HepG2 (cell line): ENCODE data around the gene ABHD12. TPM values are rescaled to one million over a fixed set of nuclear protein-coding genes. Genes with fewer than 3 reads are reported as not detected.

Experiments
- ATF3 ChIP-seq: sonication (generic); formaldehyde crosslinking; IDR thresholded peaks from 2 replicates; pipeline ENCODE4 v1.4.0; 2020; ENCODE audit warnings: missing genetic modification reagents
- BORCS8-MEF2B ChIP-seq: sonication (generic); formaldehyde crosslinking; IDR thresholded peaks from 2 replicates; pipeline ENCODE4 v1.8.0; 2022; ENCODE audit warnings: mild to moderate bottlenecking, missing genetic modification reagents
- HMGXB3 ChIP-seq: sonication (generic); formaldehyde crosslinking; IDR thresholded peaks from 2 replicates; pipeline ENCODE4 v1.4.0; 2020; ENCODE audit warnings: missing genetic modification reagents, borderline replicate concordance
- MAF1 ChIP-seq: sonication (generic); formaldehyde crosslinking; IDR thresholded peaks from 2 replicates; pipeline ENCODE4 v1.5.0; 2020; ENCODE audit warnings: missing genetic modification reagents, borderline replicate concordance
- NFAT5 ChIP-seq: sonication (generic); formaldehyde crosslinking; IDR thresholded peaks from 2 replicates; pipeline ENCODE4 v1.4.0; 2020; ENCODE audit warnings: missing genetic modification reagents
- SIN3A ChIP-seq: IDR thresholded peaks from 2 replicates; pipeline ENCODE4 v1.6.1; 2011; ENCODE audit warnings: low read depth, mild to moderate bottlenecking, control low read depth, low read length, borderline replicate concordance
- SP140L ChIP-seq: sonication (generic); formaldehyde crosslinking; IDR thresholded peaks from 2 replicates; pipeline ENCODE4 v1.4.0; 2020; ENCODE audit warnings: missing genetic modification reagents, borderline replicate concordance
- SP5 ChIP-seq: IDR thresholded peaks from 2 replicates; pipeline ENCODE4 v1.6.1; 2016; ENCODE audit warnings: low read depth, borderline replicate concordance
- STAT6 ChIP-seq: sonication (generic); formaldehyde crosslinking; IDR thresholded peaks from 2 replicates; pipeline ENCODE4 v1.4.0; 2020; ENCODE audit warnings: missing genetic modification reagents, mild to moderate bottlenecking, borderline replicate concordance
- TCF7 ChIP-seq: sonication (generic); IDR thresholded peaks from 2 replicates; pipeline ENCODE4 v1.6.1; 2016; ENCODE audit warnings: antibody characterized with exemption, low read depth
- XRCC5 ChIP-seq: fragments of 200-400 bp; formaldehyde crosslinking; optimal IDR thresholded peaks from 2 replicates; pipeline ENCODE3; 2017; ENCODE audit warnings: mild to moderate bottlenecking, low read length
- ZNF232 ChIP-seq: sonication (generic); formaldehyde crosslinking; IDR thresholded peaks from 2 replicates; pipeline ENCODE4 v1.4.0; 2020; ENCODE audit warnings: missing genetic modification reagents, borderline replicate concordance
- ZNF383 ChIP-seq: sonication (generic); formaldehyde crosslinking; IDR thresholded peaks from 2 replicates; pipeline ENCODE4 v1.4.0; 2020; ENCODE audit warnings: missing genetic modification reagents, mild to moderate bottlenecking, borderline replicate concordance
- ZNF616 ChIP-seq: sonication (generic); formaldehyde crosslinking; IDR thresholded peaks from 2 replicates; pipeline ENCODE4 v1.5.0; 2020; ENCODE audit warnings: low read depth, mild to moderate bottlenecking, missing genetic modification reagents
- polyA plus RNA-seq, 8 experiments: library from polyadenylated mRNA; depleted of rRNA in 3 of 8; stranded (reverse) in 7 of 8; unstranded in 1 of 8; fragments of >200 nt; fragmentation: Illumina TruSeq in 4 of 8; extraction: Trizol in 4 of 8; gene quantifications; 2 replicates each; pipeline versions ENCODE4 v1.2.1 to v1.2.3, GENCODE V29; 2011 to 2016; ENCODE audit warnings: low read depth in 4 of 8, missing spikeins in 1 of 8, mixed read lengths in 1 of 8; ENCODE audit not compliant: insufficient read depth in 1 of 8
- total RNA-seq, 5 experiments: library from RNA; depleted of rRNA; stranded (reverse); fragments of >200 nt; fragmentation: Illumina TruSeq; extraction: Trizol; gene quantifications; 2 replicates each; pipeline ENCODE4 v1.2.3, GENCODE V29; 2016; ENCODE audit warnings: low read depth in 1 of 5

Gene ABHD12
- total and polyA plus RNA-seq, 2 of the 13 experiments (the other 11 are each of a cell fraction or from before 2014, with no cell fraction given): 23.5 to 72.1 TPM

GRCh38 chr20:25309395-25310267 lies 81.0 kb downstream of the ABHD12 start (continued):
- TF ChIP-seq STAT6 (CRISPR knock-in tag) (no peak), SP5 (CRISPR knock-in tag) (peak; percentile 59), XRCC5 (peak; percentile 83), HMGXB3 (CRISPR knock-in tag) (0 out of 2 replicates have a peak, but pooled peaks have one; percentile 59), SP140L (no peak), SIN3A (peak; percentile 64; the same call in 1 of the 2 replicates), ZNF383 (CRISPR knock-in tag) (no peak), NFAT5 (CRISPR knock-in tag) (no peak), MAF1 (CRISPR knock-in tag) (no peak), ZNF232 (CRISPR knock-in tag) (no peak), ATF3 (CRISPR knock-in tag) (peak; percentile 90), BORCS8-MEF2B (CRISPR knock-in tag) (peak; percentile 69; the same call in 1 of the 2 replicates), TCF7 (peak; percentile 78), ZNF616 (CRISPR knock-in tag) (no peak)
